ENCODE measurements around the gene GRIN1.

The GRIN1 gene

GRCh38 chr9:137129456-137130175 is 9.3 kb upstream of the GRIN1 start (continued):
- TF ChIP-seq KLF17 (tag by site-specific recombination; IDR thresholded peaks at IDR 0.05) (no peak), ZNF16 (tag by site-specific recombination; IDR thresholded peaks at IDR 0.05; ENCODE audit: low read depth) (no peak), ZNF76 (tag by site-specific recombination; IDR thresholded peaks at IDR 0.05; ENCODE audit: borderline replicate concordance, low read depth) (no peak; the same call in 1 of the 2 replicates), ZNF843 (tag by site-specific recombination; IDR thresholded peaks at IDR 0.05) (0 out of 2 replicates have a peak, but pooled peaks have one; percentile 27), ZNF239 (tag by site-specific recombination; IDR thresholded peaks at IDR 0.05) (no peak), ZNF18 (tag by site-specific recombination; IDR thresholded peaks at IDR 0.05) (no peak), ZBTB6 (tag by site-specific recombination; IDR thresholded peaks at IDR 0.05) (no peak), ZNF571 (tag by site-specific recombination; IDR thresholded peaks at IDR 0.05) (no peak), ZNF580 (tag by site-specific recombination; IDR thresholded peaks at IDR 0.05) (no peak; the same call in 1 of the 2 replicates), ZNF549 (tag by site-specific recombination; IDR thresholded peaks at IDR 0.05) (no peak), ZNF501 (tag by site-specific recombination; IDR thresholded peaks at IDR 0.05) (peak; percentile 75), ZNF146 (tag by site-specific recombination; IDR thresholded peaks at IDR 0.05) (no peak), AEBP2 (tag by site-specific recombination; IDR thresholded peaks at IDR 0.05; ENCODE audit: borderline replicate concordance) (no peak), ZNF335 (tag by site-specific recombination; conservative IDR thresholded peaks at IDR 0.05) (peak; percentile 91), ZNF112 (tag by site-specific recombination; IDR thresholded peaks at IDR 0.05) (no peak), HOXD13 (CRISPR knock-in tag; IDR thresholded peaks at IDR 0.05; ENCODE audit: borderline replicate concordance) (no peak), ZNF600 (tag by site-specific recombination; IDR thresholded peaks at IDR 0.05) (no peak), ZNF10 (tag by site-specific recombination; IDR thresholded peaks at IDR 0.05) (no peak), ZBTB17 (tag by site-specific recombination; IDR thresholded peaks at IDR 0.05) (peak; percentile 73), PRDM1 (tag by site-specific recombination; IDR thresholded peaks at IDR 0.05) (no peak), ZBTB7A (tag by site-specific recombination; IDR thresholded peaks at IDR 0.05; ENCODE audit: low read depth) (no peak), ZNF548 (tag by site-specific recombination; IDR thresholded peaks at IDR 0.05) (no peak), ZNF341 (tag by site-specific recombination; IDR thresholded peaks at IDR 0.05; ENCODE audit: low read depth) (no peak), REPIN1 (tag by site-specific recombination; IDR thresholded peaks at IDR 0.05; ENCODE audit: low read depth) (no peak), ZNF433 (tag by site-specific recombination; IDR thresholded peaks at IDR 0.05; ENCODE audit: low read depth) (no peak), ZNF670 (tag by site-specific recombination; IDR thresholded peaks at IDR 0.05; ENCODE audit: low read depth) (no peak), SETDB1 (IDR thresholded peaks at IDR 0.05; ENCODE audit: insufficient read length, low read length) (no peak), ZNF558 (tag by site-specific recombination; IDR thresholded peaks at IDR 0.05) (no peak), ZNF529 (tag by site-specific recombination; IDR thresholded peaks at IDR 0.05; ENCODE audit: insufficient replicate concordance) (no peak), KLF10 (tag by site-specific recombination; IDR thresholded peaks at IDR 0.05) (peak; percentile 41; the same call in 1 of the 2 replicates)
- TF ChIP-seq, protein P1, sequence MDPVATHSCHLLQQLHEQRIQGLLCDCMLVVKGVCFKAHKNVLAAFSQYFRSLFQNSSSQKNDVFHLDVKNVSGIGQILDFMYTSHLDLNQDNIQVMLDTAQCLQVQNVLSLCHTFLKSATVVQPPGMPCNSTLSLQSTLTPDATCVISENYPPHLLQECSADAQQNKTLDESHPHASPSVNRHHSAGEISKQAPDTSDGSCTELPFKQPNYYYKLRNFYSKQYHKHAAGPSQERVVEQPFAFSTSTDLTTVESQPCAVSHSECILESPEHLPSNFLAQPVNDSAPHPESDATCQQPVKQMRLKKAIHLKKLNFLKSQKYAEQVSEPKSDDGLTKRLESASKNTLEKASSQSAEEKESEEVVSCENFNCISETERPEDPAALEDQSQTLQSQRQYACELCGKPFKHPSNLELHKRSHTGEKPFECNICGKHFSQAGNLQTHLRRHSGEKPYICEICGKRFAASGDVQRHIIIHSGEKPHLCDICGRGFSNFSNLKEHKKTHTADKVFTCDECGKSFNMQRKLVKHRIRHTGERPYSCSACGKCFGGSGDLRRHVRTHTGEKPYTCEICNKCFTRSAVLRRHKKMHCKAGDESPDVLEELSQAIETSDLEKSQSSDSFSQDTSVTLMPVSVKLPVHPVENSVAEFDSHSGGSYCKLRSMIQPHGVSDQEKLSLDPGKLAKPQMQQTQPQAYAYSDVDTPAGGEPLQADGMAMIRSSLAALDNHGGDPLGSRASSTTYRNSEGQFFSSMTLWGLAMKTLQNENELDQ (tag by site-specific recombination; IDR thresholded peaks at IDR 0.05; ENCODE audit: low read depth): no peak
- TF ChIP-seq, protein P2, sequence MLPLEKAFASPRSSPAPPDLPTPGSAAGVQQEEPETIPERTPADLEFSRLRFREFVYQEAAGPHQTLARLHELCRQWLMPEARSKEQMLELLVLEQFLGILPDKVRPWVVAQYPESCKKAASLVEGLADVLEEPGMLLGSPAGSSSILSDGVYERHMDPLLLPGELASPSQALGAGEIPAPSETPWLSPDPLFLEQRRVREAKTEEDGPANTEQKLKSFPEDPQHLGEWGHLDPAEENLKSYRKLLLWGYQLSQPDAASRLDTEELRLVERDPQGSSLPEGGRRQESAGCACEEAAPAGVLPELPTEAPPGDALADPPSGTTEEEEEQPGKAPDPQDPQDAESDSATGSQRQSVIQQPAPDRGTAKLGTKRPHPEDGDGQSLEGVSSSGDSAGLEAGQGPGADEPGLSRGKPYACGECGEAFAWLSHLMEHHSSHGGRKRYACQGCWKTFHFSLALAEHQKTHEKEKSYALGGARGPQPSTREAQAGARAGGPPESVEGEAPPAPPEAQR (tag by site-specific recombination; IDR thresholded peaks at IDR 0.05): no peak

All from HEK293 (cell line).